Astrocyte of the spinal cord (primary cell): Measurements from ENCODE around the gene FBXL12.
A peak's percentile ranks its signal among the peaks of the same experiment; 100 is the strongest.
"Not testable (repeated sequence)": the region's sequence is repeated elsewhere in the genome, so short reads cannot be mapped to it uniquely, and the experiment has no call there.

Experiments used
- DNase-seq: peaks from one replicate; pipeline ENCODE4 v3.0.0; 2011; ENCODE audit warnings: low read depth, low spot score
- H3K4me3 ChIP-seq: 2 replicates; pipeline ENCODE4 v1.5.1; 2011; ENCODE audit warnings: low read depth, mild to moderate bottlenecking, low read length, moderate library complexity
- in situ Hi-C: cut with HindIII; loops from 2 replicates; pipeline ENCODE4 v1.10.0; 2017; ENCODE audit warnings: low sequenced_read_pairs
- TF ChIP-seq, protein P1 (sequence below): IDR thresholded peaks from 2 replicates; pipeline ENCODE4 v1.5.1; 2012; ENCODE audit warnings: low read depth, mild to moderate bottlenecking, low read length, inconsistent platforms

The FBXL12 gene

DNA sequence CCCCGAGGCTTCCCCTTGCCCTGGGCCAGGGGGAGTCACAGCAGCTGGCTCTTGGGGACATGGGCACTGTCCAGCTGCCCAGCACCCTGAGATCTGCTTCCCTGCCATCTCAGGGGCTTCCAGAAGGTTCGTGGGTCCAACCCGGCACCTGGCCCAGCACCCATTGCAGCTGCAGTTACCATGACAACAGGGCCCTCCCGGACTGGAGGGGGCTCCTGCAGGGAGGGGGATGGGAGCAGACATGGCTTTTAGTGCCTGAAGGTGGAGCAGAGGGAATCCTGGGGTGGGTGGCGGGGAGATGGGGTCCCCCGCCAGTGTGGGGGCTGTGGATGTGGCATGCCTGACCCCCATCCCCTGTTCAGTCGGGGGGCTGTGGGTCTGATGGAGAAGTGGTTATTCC lies 30.9 kb upstream of the FBXL12 start:
- TF ChIP-seq, protein P1, sequence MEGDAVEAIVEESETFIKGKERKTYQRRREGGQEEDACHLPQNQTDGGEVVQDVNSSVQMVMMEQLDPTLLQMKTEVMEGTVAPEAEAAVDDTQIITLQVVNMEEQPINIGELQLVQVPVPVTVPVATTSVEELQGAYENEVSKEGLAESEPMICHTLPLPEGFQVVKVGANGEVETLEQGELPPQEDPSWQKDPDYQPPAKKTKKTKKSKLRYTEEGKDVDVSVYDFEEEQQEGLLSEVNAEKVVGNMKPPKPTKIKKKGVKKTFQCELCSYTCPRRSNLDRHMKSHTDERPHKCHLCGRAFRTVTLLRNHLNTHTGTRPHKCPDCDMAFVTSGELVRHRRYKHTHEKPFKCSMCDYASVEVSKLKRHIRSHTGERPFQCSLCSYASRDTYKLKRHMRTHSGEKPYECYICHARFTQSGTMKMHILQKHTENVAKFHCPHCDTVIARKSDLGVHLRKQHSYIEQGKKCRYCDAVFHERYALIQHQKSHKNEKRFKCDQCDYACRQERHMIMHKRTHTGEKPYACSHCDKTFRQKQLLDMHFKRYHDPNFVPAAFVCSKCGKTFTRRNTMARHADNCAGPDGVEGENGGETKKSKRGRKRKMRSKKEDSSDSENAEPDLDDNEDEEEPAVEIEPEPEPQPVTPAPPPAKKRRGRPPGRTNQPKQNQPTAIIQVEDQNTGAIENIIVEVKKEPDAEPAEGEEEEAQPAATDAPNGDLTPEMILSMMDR: no peak
- no peak for DNase-seq
- H3K4me3 ChIP-seq: no peak overlapping the region
- in situ Hi-C loops: no loop called here

DNA sequence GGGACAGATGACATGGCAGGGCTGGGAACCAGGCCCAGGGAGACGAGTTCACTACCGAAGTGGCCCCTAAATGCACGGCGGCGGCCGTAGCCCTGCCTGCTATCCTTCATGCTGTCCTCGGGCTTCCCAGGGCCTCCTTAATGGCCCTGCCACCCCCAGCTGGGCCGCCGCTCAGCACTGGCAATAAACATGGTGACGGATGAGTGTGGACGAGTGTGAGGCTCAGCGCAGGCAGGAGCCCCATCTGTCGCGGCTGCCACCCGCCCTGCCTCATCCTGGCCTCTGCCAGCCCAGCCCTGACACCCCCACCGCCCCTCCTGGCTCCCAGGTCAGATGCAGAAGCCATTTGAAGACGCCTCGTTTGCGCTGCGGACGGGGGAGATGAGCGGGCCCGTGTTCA lies 29.9 kb upstream of the FBXL12 start:
- DNase-seq: no peak
- in situ Hi-C loops: no loop called here
- H3K4me3 ChIP-seq: no peak overlapping the region
- TF ChIP-seq, protein P1: no peak

- H3K4me3 ChIP-seq: no peak overlapping the region
- TF ChIP-seq, protein P1: peak; percentile 45
- DNase-seq: no peak
- in situ Hi-C loops: no loop called here
Measured at GRCh38 chr19:9848060-9848459, 29.2 kb upstream of the FBXL12 start.

GRCh38 chr19:9847087-9847671 lies 28.3 kb upstream of the FBXL12 start:
- H3K4me3 ChIP-seq: no peak overlapping the region
- TF ChIP-seq, protein P1: peak; percentile 91
- peak; percentile 88 for DNase-seq
- in situ Hi-C loops: no loop called here

DNA sequence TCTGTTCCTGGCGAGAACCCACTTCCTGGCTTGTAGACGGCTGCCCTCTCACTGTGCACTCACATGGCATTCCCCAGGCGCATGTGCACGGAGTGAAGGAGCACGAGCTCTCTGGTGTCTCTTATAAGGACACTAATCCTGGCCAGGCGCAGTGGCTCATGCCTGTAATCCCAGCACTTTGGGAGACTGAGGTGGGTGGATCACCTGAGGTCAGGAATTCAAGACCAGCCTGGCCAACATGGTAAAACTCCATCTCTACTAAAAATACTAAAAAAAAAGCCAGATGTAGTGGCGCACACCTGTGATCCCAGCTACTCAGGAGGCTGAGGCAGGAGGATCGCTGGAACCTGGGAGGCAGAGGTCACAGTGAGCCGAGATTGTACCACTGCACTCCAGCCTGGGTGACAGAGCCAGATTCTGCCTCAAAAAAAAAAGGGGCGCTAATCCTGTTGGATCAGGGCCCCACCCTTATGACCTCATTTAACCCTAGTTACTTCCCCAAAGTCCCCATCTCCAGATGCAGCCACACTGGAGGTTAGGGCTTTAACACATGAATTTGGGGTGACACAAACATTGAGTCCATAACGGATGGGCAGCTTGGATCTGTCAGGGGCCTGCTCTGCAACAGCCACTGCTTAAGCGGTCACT lies 24.9 kb upstream of the FBXL12 start:
- DNase-seq, H3K4me3 ChIP-seq, in situ Hi-C loops: not testable (repeated sequence)

GRCh38 chr19:9842834-9843625 lies 24.2 kb upstream of the FBXL12 start:
- TF ChIP-seq, protein P1: no peak
- in situ Hi-C loops: no loop called here
- DNase-seq: no peak
- no peak overlapping the region for H3K4me3 ChIP-seq

DNA sequence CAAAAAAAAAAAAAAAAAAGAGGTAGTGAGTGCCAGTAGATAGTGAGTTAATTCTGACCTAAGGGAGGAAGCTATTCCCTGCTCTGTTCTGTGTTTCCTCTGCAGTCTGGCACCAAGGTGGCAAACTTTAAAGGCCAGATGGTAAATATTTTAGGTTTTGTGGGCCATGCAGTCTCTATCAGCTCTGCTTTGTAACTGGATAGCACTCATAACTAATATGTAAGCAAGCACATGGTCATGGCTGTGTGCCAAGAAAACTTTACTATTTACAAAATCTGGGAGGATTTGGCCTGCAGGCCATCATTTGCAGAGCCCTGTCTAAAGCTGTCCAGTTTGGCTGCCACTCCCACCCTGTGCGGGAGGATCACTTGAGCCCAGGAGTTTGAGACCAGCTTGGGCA lies 20.5 kb upstream of the FBXL12 start:
- DNase-seq: no peak
- H3K4me3 ChIP-seq: no peak overlapping the region
- TF ChIP-seq, protein P1: no peak
- in situ Hi-C loops: no loop called here
